ENCODE measurements around the gene STARD3.

STARD3 gene

DNA sequence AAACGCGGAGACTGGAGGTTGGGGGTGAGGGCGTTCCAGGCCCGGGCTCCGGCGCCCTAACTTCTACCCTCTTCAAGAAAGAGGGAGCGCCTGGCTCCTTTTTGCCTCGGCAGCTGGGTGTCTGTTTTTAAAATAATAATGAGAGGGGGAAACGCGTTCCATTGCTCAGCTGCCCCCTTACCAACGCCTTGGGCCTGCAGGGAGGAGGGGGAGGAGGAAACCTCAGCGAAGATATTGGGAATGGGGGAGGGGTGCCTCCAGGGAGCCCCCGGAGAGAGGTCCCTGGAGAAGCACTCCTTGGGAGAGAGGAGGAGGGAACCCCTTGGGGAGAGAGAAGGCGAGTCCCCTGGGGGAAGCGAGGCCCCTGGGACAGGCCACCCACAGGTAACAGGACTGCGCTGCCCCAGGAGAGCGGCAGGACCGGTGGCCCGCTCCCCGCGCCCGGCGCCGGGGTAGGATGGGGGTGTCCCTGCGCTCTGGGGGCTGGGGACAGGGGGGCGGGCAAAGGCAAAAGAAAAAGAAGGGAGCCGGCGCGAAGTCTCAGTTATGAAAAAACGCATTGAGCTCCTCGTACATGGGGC is 31.9 kb upstream of the STARD3 start:
- DNase-seq, result no peak

DNA sequence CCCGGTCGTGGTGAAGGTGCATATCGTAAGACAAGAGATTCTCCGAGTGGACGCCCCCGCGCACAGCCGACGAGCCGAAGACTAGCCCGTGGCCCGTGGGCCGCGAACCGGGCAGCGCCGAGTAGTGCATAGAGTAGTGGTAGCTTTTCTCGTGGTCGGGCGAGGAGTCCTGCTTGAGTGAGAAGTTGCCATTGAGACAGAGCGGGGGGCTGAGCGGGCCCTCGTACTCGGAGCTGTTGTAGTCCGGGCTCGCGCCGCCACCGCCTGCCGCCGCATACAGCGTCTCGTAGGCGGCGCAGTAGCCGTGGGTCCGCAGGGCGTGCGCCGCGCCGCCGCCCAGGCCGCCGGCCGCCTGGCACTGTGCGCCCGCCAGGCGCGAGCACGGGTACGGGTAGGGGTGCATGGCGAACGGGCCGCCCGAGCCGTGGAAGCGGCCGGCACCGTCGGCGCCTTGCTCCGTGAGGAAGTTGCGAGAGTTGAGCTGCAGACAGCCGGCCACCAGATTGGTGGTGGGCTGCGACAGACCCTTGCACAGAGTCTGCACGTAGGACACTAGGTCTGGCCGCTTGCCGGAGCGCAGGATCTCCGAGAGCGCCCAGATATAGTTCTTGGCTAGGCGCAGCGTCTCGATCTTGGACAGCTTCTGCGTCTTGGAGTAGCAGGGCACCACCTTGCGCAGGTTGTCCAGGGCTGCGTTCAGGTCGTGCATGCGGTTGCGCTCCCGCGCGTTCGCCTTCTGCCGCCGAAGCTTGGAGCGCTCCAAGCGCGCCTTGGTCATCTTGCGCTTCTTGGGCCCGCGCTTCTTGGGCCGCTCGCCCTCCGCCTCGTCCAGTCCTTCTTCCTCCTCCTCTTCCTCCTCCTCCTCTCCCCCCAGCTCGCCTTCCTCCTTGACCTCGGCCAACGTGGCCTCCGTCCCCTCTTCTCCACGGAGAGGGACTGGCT is 31.2 kb upstream of the STARD3 start:
- no peak for DNase-seq

DNA sequence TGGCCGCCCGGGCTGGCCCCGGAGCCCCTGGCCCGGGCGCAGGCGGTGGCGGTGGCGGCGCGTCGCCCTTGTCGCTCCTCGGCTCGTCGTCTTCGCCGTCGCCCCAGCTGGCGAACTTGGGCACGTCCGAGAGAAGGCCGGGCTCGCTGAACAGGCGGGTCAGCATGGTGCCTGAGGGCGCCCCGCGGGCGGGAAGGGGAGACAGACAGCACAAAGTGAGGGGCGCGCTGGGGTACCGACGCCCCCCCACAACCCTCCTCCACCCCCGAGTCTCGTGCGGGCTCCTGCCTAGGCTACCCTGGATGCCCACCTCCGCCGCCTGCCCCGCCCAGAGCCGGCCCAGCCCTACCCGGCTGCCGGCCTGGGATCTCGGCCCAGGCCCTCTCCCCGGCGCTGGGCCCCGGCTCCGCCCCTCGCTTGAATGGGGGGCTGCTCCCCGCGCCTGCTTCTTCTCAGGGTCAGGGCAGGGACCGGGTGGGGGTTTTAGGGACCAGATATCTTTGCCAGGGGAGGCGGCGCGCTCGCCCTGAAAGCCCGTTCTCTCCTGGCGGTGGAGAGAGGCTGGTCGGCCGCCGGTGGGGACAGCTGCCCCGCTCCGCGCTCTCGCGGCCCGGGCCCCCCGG is 30.4 kb upstream of the STARD3 start:
- DNase-seq, result no peak

DNA sequence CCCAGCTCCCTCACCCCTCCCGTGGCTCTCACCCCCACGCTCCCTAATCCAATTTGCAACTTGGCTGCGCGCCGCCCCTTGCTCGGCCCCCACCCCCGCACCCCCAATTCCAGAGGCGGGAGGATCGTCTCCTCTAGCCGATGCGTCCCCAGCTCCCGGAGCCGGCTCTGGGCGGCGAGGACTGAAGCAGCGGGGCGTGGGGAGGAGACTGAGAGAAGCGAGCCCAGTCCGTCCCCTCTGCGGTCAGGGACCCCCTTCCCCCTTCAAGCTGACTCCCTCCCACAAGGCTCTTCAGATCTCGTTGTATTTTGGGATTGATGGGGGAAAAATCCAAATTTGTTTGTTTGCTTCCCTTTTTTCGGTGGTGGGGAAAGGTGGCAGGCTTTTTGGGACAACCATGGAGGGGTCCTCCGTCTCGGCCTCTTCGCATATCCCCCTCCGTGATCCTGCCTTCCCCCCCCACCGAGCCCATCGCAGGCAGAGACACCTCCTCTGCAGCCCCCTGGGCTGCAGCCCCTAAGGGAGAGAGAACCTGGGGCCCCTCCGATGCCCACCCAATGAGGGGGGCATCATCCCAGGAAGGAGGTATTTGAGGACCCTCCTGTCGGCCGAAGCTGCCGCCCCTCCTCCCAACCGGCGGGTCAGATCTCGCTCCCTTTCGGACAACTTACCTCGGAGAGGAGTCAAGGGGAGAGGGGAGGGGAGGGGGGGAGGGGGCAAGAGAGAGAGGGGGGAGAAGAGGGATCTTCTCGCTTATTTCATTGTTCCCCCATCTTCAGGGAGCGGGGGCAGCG is 29.7 kb upstream of the STARD3 start:
- no peak for DNase-seq

DNA sequence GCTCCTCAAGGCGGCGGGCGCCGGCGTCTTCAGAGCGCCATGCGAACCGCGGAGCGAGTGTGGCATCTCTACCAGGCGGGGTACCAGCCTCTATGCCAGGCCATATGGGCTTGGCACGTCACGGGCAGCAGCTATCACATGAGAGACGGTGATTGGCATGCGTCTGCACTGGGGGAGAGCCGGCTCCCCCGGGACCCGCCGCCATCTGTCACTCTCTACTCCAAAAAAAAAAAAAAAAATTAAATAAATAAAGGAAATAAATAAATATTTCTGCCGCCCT is 29.2 kb upstream of the STARD3 start, which contains the start of gene NEUROD2:
TSS of gene NEUROD2 (minus strand) at position 70 of the 280 bp plus-strand sequence. CDS start 1,321 bp downstream, outside the sequence.
- DNase-seq, result no peak

DNA sequence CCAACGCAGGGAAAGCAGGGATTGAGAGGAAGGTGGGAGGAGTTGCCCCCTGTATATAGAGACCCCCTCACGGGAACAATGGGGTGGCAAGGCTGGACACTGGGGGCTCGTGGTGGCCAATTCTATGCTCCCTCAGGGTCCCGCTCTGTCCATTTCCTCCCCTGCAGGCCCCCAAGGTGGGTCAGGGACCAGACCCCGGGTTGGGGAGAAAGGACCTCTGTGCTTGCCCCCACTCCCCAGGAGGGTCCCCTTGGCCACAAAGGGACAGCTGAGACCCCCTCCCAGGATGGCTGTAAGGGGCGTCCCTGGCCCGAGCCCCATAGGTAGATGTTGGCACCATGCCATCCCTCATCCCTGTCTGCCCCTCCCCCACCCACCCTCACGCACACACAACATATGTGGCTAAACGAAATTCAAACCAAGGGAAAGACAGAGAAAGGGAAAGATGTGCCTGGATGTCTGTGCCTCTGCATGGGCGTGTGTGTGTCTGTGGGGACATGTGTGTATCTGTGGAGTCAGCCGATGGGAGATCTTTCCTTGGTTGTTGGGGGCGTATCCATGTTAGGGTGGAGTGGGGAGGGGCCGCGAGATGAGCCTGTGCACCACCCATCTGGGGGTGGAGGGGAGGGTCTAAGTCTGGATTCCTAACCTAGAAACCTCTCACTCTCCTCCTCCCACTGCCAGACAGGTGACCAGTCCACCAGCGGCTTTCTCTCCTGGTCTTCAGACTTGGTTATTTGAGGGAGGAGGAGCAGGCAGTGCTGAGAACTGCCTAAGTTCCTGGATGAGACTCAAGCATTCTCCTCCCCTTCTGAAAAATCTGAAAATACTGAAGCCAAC is 28.6 kb upstream of the STARD3 start:
- DNase-seq, result no peak

DNA sequence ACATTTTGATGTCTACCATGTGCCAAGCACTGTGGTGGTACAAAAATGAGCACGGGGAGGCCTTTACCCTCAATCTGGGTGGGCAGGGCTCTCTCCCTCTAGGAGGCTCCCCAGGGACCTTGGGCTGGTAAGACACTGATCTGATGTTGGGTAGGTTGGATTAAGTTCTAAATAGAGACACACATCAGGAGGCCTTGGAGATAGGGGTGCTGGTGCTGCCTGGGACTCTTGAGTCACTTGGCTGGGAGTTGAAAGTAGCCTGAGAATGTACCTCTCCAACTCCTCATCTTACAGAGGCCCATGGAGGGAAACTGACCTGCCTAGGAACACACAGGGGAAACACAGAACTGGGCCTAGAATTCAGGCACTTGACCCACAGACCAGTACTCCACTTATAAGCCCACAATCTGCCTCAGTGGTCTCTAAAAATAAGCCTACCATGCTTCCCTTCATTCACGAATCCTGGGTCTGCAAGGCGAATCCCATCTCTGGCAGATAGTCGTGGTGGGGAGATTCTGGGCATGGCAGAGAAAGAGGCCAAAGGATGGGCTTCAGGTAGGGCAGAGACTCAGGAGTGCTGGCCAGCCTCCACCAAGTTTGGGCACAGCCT is 27.4 kb upstream of the STARD3 start:
- no peak for DNase-seq

DNA sequence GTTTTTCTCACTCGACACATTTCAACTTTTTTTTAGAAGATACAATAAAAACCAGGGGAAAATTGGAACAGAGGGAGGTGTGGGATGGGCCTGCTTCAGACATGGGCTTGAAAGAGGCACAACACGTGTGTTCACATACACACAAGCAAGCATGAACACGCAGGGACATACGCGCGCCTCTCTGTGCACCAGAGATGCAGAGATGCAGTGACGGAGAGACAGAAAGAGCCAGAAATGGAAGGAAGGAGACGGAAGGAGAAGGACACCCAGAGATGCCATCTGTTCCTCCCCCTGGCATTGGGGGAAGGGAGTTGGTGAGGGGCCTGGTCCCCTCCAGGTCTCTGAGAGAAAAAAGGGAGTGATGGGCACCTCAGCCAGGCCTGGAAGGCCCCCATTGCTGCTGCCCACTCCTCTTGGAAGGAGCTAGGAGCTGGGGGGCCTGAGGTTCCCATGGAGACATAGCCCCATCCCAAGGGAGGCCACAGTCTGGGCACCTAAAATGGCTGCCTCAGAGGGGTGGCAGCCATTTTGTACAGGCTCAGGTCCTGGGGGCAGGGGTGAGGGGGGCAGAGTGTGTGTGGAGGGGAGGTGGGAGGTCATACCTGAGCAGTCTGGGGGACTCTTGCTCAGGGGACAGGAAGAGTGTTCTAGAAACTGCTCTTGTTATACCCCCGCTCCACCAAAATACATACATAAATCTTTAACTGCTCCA is 25.4 kb upstream of the STARD3 start:
- no peak for DNase-seq

DNA sequence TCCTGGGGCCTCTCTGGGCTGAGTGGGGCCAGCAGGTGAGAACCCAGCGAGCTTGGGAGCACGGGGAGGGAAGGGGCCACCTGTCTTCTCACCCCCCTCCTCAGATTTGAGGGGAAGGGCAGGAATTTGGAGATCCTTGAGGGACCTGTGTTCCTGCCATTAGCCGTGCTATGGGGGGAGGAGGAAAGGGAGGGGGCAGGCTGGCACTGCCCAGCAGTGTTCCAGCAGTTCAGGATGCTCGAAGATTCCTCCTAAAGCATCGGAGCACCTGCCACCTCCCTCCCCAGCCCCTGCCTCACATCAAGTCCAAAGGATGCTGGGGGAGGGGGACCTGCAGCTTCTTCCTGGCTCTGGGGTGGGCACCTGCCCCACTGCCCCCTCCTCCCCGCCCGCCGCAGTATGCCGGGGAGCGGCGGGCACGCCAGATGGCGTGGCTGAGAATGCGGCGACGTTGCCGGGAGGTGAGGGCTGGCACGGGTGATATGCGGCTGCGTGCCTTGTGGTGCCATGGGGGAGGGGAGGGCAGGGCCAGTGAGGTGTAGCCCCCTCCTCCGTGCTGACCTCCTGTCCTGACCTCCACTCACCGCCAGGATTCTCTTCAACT is 24.6 kb upstream of the STARD3 start:
- DNase-seq, result no peak

DNA sequence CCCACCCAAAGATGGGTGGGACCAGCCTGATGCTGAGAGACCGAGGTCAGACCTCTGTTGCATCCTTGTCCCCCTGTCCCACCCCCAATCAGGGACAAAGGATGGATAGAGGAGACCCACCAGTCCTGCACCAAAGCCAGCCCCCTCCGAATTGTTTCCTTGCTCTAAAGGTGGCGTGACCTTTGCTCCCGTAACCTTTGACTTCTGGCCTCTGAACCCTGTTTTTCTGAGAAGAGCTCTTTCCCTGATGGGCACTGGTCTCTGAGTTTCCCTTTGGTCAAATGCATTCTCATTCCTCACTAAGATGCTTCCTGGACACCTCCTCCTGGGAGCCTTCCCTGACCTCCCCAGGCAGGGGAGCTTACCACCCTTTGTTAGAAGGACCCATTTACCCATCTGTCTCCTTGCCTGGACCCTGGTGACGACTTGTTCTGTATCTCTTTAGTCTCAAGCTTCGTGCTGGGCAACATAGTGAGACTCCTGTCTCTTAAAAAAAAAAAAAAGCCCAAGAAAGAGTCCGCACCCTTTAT is 23.9 kb upstream of the STARD3 start:
- DNase-seq, result no peak

DNA sequence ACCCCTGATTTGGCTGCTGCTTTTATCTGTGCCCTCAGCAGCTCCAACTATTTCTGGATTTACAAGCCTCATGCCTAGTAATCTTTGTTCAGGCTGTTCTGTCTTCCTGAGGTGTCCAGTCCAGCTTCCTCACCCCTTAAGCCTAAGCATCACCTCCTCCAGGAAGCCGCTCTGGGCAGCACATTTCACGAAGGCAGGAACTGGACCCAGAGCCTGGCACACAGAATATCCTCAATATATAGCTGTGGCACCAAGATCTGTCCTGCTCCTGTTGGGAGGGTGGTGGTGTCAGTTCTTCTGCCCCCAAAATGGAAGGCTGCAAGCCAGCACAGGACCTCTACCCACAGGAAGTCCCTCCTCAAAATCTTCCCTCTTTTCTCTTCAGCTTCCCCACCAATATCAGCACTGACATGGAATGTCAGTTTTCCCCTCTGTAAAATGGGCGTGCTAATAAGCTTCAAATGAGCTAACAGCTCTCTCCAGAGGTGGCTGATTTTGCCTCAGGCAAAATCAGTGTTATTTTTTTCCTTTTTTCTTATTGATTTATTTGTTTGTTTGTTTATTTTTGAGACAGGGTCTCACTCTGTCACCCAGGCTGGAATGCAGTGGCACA is 22.3 kb upstream of the STARD3 start:
- no peak for DNase-seq

DNA sequence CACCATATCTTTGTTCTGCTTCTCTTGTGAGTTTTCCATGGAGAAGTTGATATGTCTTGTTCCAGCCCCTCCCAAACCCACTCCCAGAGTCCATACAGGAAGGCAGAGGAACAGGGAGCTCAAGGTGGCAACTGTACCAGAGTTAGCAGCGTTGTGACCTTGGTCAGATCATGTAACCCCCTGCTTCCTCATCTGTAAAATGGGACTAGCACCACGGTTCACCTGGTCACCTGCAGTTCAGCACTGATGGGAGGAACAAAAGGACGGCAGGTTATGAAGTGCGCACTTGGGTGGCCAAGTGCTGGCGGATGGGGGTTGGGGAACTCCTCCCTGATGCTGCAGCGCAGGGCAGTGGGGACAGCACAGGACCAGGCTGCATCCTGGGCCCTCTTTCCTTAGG is 21.5 kb upstream of the STARD3 start:
- no peak for DNase-seq

DNA sequence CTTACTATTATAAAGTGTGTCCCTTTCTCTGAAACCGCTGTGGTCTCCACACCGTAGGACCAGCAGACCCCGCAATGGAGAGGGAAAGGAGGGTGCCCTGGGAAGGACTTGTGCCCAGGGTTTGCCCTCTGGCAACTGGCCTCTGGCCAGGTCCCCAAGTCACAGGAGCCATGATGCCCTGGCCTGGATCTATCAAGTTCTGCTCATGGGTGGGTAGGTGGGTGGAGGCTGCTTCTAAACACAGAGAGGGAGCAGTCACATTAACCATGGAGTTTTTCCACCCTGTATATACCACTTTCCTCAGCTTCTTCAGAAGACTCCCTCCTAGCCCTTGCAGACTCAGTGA is 19.9 kb upstream of the STARD3 start:
- DNase-seq, result no peak

DNA sequence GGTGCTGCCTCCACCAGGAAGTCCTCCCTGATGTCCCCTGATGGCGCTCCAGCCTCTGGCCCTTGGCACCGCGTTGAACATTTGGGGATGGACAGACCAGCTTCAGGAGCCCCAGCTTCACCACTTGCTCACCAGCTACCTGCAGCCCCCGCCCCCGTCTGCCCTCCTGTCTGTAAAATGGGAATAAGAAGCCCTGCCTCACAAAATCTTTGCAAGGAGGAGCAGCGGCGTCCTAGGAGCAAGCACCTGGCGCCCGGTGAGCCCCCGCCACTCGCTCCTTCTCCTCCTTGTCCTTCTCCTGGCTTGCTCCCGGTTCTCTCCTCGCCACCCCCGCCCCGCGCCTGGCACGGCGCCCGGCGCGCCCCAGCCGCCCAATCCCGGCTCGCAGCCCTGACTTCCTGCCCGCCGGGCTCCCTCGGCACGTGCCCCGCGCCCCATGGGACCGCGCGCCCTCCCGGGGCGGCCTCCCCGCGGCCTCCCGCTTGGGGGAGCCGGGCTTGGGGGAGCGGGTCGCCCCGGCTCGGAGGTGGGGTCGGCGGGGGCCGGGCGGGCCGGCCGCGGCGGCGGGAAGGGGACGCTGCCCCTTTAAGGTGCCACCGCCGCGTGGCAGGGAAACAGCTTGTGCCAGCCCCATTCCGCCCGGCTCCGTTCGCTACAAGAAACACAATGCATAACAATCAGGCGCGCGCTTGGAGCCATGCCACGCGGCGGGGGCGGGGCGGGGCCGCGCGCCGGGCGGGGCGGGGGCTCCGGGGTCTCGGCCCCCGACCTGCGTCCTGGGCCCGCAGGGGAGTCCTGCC is 19.3 kb upstream of the STARD3 start:
- DNase-seq, result peak; percentile 87

DNA sequence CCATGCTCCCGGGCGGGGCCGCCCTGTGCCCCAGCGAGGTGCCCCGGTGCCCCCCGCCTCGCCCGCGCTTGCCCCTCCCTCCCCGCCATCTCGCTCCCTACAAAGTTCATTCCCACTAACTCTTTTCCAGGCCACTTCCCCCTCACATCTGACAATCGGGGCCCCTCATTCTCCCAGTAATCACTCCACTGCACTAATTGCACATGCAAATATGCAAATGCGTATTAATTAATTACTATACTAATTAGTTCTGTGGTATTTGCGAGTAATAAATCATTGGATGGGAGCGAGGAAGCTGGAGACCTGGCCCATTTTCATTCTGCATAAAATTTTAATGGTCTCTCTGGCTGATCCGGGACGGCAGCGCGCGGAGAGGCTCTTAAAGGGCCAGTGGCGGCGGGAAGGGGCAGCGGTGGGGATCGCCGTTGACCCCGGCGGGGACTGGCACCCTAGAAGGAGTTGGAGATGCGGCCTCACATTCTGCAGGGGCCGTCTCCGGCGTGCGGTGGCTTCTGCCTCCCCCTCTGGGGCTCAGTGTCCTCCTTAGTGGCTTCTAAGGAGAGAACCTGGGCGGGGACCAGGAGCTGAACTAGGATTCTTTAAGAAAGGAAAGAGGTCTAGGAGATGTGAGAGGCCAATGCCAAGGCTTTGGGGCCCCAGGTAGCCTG is 18.6 kb upstream of the STARD3 start:
- DNase-seq, result peak; percentile 87

DNA sequence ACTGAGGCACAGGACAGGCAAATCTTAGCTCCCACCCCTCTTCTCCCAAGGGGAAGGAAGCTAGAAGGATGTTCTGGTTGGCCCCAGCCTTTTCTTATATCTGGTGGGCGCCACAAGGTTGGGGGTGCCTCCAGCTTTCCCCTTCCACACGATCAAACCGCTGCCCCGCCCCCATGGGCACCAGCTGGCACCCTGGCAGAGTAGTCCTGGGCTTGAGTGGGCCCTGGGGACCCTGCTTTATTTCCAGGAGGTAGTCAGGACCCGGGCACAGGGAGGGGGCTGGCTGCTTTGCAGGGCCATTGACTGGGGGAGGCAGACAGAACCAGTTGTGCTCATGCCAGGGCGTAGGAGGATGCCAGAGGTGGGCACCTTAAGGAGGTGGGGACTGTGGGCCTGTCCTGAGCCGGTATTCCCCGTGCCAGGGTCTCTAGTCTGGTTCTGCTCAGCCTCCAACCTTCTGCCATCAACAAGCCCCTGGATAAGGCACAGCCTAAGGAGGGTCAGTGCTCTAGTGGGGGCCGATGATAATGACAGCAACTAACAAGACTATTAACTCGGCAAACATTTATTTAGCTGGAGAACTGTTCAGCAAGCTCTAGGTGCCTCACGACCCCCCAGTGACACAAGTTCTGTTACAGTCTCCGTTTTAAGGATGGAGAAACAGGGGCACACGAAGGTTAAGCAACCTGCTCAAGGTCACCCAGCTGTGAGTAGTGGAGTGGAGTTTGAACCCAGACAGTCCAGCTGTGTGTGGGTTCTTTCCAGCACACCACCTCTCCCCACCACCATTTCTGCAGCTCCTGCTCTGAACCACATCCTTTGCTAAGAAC is 17.8 kb upstream of the STARD3 start:
- DNase-seq, result no peak

DNA sequence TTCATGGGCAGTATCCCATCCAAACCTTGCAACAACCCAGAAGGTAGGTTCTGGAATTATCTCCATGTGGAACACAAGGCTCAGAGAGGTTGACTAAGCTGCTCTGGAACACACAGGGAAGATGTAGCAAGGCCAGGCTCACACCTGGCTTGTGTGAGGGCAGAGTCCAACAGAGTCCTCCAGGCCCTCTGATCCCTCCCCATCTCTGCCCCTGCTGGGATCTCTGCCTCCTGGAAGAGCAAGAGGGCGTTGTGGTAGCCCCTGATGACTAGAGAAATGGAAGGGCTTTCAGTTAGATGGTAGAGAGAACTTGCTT is 17.2 kb upstream of the STARD3 start:
- no peak for DNase-seq

All from NCI-H510A treated with DMSO at 0.1 percent for 48 hours (cell line).